ENCODE measurements around the gene STXBP6.

- TF ChIP-seq CREM (IDR thresholded peaks at IDR 0.05; ENCODE audit: low read depth): no peak
- TF ChIP-seq PAX5 (IDR thresholded peaks at IDR 0.05; ENCODE audit: borderline replicate concordance, low read depth, low read length): no peak
- no peak for TF ChIP-seq CTCF (IDR thresholded peaks at IDR 0.05 in 2 of 3, conservative IDR thresholded peaks at IDR 0.05 in 1 of 3; ENCODE audit: control insufficient read depth in 2 of 3, extremely low read depth in 1 of 3, insufficient read depth in 1 of 3, low read depth in 3 of 3, low read length in 3 of 3)
Measured at GRCh38 chr14:24972844-24973243, 77.1 kb downstream of the STXBP6 start.
